ENCODE measurements around the gene DNAJC7. TPM values are rescaled to one million over a fixed set of nuclear protein-coding genes. Genes with fewer than 3 reads are reported as not detected.
"Not testable (repeated sequence)": the region's sequence is repeated elsewhere in the genome, so short reads cannot be mapped to it uniquely, and the experiment has no call there.

DNAJC7 gene
- total RNA-seq, 1 experiment from 2014 or later: 72.0 TPM

DNA sequence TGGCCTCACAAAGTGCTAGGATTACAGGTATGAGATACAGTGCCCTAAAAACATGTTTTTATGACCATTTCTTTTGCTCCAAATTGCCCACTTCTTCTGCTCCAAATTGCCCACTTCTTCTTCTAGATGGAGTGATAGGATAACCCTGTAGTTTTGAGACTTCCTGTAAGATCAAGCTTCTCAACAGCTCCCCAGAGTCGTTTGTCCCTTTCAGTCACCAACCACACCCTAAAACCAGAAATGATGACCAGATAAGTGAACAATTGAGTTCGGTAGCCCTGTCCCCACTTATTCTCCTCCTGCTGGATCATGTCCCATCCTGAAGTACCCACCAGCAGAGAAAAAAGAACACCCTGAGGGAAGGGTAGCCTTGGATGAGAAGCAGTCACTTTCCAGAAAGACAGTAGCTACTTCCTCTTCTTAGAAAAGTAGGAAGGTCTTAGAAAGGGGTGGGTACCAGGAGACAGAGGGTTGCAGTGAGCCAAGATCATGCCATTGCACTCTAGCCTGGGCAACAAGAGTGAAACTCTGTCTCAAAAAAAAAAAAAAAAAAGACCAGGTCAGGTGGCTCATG, 84.3 kb downstream of the DNAJC7 start:
- in situ Hi-C loops (cut with HindIII; ENCODE audit: low pct_unique_long_range_greater_than_20kb, low sequenced_read_pairs): no loop called here
- H3K9me3 ChIP-seq (ENCODE audit: control insufficient read depth, insufficient read depth, low read depth, low read length): no peaks in the 10 kb centered on the region
- BruUV-seq (replicated peaks): no TSS peak
- H3K4me3 ChIP-seq (ENCODE audit: low read depth in 2 of 2, low read length in 2 of 2): no peak overlapping the region
- ChIA-PET POLR2A (interaction anchor here (0.5 to 0.6 kb wide), 5 partner anchors 13 to 739 kb away, joined by 3 to 11 read pairs (median 4); no protein-coding TSS in a partner anchor), CTCF (interaction anchor here (0.7 kb wide), 1 partner anchor 51 kb away, joined by 4 read pairs; no protein-coding TSS in a partner anchor)
- ATAC-seq: no peak
- TF ChIP-seq SIN3A (IDR thresholded peaks at IDR 0.05; ENCODE audit: borderline replicate concordance, insufficient read depth, low read depth, low read length): no peak
- TF ChIP-seq POLR2AphosphoS5 (IDR thresholded peaks at IDR 0.05; ENCODE audit: low read depth, low read length): no peak
- TF ChIP-seq, protein P1, sequence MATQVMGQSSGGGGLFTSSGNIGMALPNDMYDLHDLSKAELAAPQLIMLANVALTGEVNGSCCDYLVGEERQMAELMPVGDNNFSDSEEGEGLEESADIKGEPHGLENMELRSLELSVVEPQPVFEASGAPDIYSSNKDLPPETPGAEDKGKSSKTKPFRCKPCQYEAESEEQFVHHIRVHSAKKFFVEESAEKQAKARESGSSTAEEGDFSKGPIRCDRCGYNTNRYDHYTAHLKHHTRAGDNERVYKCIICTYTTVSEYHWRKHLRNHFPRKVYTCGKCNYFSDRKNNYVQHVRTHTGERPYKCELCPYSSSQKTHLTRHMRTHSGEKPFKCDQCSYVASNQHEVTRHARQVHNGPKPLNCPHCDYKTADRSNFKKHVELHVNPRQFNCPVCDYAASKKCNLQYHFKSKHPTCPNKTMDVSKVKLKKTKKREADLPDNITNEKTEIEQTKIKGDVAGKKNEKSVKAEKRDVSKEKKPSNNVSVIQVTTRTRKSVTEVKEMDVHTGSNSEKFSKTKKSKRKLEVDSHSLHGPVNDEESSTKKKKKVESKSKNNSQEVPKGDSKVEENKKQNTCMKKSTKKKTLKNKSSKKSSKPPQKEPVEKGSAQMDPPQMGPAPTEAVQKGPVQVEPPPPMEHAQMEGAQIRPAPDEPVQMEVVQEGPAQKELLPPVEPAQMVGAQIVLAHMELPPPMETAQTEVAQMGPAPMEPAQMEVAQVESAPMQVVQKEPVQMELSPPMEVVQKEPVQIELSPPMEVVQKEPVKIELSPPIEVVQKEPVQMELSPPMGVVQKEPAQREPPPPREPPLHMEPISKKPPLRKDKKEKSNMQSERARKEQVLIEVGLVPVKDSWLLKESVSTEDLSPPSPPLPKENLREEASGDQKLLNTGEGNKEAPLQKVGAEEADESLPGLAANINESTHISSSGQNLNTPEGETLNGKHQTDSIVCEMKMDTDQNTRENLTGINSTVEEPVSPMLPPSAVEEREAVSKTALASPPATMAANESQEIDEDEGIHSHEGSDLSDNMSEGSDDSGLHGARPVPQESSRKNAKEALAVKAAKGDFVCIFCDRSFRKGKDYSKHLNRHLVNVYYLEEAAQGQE (IDR thresholded peaks at IDR 0.05; ENCODE audit: insufficient read depth in 1 of 2, low read depth in 2 of 2, low read length in 1 of 2): no peak
- TF ChIP-seq, protein P2, sequence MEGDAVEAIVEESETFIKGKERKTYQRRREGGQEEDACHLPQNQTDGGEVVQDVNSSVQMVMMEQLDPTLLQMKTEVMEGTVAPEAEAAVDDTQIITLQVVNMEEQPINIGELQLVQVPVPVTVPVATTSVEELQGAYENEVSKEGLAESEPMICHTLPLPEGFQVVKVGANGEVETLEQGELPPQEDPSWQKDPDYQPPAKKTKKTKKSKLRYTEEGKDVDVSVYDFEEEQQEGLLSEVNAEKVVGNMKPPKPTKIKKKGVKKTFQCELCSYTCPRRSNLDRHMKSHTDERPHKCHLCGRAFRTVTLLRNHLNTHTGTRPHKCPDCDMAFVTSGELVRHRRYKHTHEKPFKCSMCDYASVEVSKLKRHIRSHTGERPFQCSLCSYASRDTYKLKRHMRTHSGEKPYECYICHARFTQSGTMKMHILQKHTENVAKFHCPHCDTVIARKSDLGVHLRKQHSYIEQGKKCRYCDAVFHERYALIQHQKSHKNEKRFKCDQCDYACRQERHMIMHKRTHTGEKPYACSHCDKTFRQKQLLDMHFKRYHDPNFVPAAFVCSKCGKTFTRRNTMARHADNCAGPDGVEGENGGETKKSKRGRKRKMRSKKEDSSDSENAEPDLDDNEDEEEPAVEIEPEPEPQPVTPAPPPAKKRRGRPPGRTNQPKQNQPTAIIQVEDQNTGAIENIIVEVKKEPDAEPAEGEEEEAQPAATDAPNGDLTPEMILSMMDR (IDR thresholded peaks at IDR 0.05): no peak
- no peak for TF ChIP-seq TCF7L2 (IDR thresholded peaks at IDR 0.05; ENCODE audit: low read depth, low read length)
- H3K36me3 ChIP-seq (ENCODE audit: control insufficient read depth, insufficient read depth, low read length): no peaks in the 10 kb centered on the region
- no peak overlapping the region for H3K27ac ChIP-seq (ENCODE audit: low read length)
- no peaks in the 10 kb centered on the region for H3K27me3 ChIP-seq (ENCODE audit: control insufficient read depth, insufficient read depth, low read length)
- DNase-seq (ENCODE audit: low read depth, low spot score): no peak
- peaks cover 7% of the 10 kb centered on the region; the same call in 1 of the 2 replicates for H3K4me1 ChIP-seq (ENCODE audit: control insufficient read depth, insufficient read depth, low read length)
- intact Hi-C loops (cut with micrococcal nuclease; ENCODE audit: unreplicated experiment): no loop called here

DNA sequence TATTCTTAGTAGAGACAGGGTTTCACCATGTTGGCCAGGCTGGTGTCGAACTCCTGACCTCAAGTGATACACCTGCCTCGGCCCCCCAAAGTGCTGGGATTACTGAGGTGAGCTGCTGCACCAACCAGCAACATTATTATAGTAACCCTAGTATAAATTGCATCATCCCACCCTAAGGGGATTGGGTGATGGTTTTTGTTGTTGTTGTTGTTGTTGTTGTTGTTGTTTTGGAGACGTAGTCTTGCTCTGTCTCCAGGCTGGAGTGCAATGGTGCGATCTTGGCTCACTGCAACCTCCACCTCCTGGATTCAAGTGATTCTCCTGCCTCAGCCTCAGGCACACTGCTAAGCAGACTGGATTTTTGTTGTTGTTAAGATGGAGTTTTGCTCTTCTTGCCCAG, 85.5 kb downstream of the DNAJC7 start:
- CTCF ChIA-PET; H3K4me1 ChIP-seq (ENCODE audit: control insufficient read depth, insufficient read depth, low read length); H3K9me3 ChIP-seq (ENCODE audit: control insufficient read depth, insufficient read depth, low read depth, low read length); H3K36me3 ChIP-seq (ENCODE audit: control insufficient read depth, insufficient read depth, low read length); ATAC-seq; DNase-seq (ENCODE audit: low read depth, low spot score); H3K4me3 ChIP-seq (ENCODE audit: low read depth in 2 of 2, low read length in 2 of 2); POLR2A ChIA-PET; H3K27me3 ChIP-seq (ENCODE audit: control insufficient read depth, insufficient read depth, low read length); intact Hi-C loops (cut with micrococcal nuclease; ENCODE audit: unreplicated experiment); in situ Hi-C loops (cut with HindIII; ENCODE audit: low pct_unique_long_range_greater_than_20kb, low sequenced_read_pairs); H3K27ac ChIP-seq (ENCODE audit: low read length); BruUV-seq (replicated peaks): not testable (repeated sequence)

DNA sequence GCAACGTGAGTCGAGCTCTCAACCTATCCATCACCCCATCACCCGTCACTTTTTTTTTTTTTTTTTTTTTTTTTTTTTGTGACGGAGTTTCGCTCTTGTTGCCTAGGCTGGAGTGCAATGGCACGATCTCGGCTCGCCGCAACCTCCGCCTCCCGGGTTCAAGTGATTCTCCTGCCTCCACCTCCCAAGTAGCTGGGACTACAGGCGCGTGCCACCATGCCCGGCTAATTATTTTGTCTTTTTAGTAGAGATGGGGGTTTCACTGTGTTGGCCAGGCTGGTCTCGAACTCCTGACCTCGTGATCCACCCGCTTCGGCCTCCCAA, 86.4 kb downstream of the DNAJC7 start:
- ATAC-seq: peak; percentile 29
- peak overlapping the region; percentile 63 to 69 for H3K4me3 ChIP-seq (ENCODE audit: low read depth in 2 of 2, low read length in 2 of 2)
- BruUV-seq (replicated peaks); DNase-seq (ENCODE audit: low read depth, low spot score); H3K9me3 ChIP-seq (ENCODE audit: control insufficient read depth, insufficient read depth, low read depth, low read length); H3K27me3 ChIP-seq (ENCODE audit: control insufficient read depth, insufficient read depth, low read length); in situ Hi-C loops (cut with HindIII; ENCODE audit: low pct_unique_long_range_greater_than_20kb, low sequenced_read_pairs); intact Hi-C loops (cut with micrococcal nuclease; ENCODE audit: unreplicated experiment); H3K4me1 ChIP-seq (ENCODE audit: control insufficient read depth, insufficient read depth, low read length); H3K36me3 ChIP-seq (ENCODE audit: control insufficient read depth, insufficient read depth, low read length): not testable (repeated sequence)
- POLR2A ChIA-PET: interaction anchor here (0.6 to 0.9 kb wide), 7 partner anchors 13 to 292 kb away, joined by 3 to 11 read pairs (median 4); partner anchors contain the start of gene ACLY
- CTCF ChIA-PET: interaction anchor here (0.6 to 1.0 kb wide), 2 partner anchors 27 to 29 kb away, joined by 3 read pairs; no protein-coding TSS in a partner anchor
- H3K27ac ChIP-seq (ENCODE audit: low read length): peak overlapping the region; percentile 86
